ENCODE measurements around the gene TMPRSS11B. TPM values are rescaled to one million over a fixed set of nuclear protein-coding genes. Genes with fewer than 3 reads are reported as not detected.

TMPRSS11B gene
- 1 to 10 TPM in 2 of 4 donors, under 1 TPM in 1, not detected in 1; 0.40 to 3.2 (median 1.6) TPM for total RNA-seq

GRCh38 chr4:68245594-68245993 lies at the start of gene TMPRSS11B:
Gene TMPRSS11B, minus strand, starts transcription at chr4:68245694. Its CDS starts 136 bp downstream, at chr4:68245558.
- TF ChIP-seq, protein P1, sequence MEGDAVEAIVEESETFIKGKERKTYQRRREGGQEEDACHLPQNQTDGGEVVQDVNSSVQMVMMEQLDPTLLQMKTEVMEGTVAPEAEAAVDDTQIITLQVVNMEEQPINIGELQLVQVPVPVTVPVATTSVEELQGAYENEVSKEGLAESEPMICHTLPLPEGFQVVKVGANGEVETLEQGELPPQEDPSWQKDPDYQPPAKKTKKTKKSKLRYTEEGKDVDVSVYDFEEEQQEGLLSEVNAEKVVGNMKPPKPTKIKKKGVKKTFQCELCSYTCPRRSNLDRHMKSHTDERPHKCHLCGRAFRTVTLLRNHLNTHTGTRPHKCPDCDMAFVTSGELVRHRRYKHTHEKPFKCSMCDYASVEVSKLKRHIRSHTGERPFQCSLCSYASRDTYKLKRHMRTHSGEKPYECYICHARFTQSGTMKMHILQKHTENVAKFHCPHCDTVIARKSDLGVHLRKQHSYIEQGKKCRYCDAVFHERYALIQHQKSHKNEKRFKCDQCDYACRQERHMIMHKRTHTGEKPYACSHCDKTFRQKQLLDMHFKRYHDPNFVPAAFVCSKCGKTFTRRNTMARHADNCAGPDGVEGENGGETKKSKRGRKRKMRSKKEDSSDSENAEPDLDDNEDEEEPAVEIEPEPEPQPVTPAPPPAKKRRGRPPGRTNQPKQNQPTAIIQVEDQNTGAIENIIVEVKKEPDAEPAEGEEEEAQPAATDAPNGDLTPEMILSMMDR (IDR thresholded peaks at IDR 0.05), result no peak
- Histone ChIP-seq H3K27me3 (no peaks in the 10 kb centered on the region), H3K4me3 (no peak within 1 kb of the TSS), H3K36me3 (no peaks in the 10 kb centered on the region), H3K4me1 (no peaks in the 10 kb centered on the region), H3K9me3 (no peaks in the 10 kb centered on the region), H3K27ac (no peak within 1 kb of the TSS)
- WGBS, 2 donors (ENCODE audit: low coverage in 1 of 2), result 89 to 91% methylated on average over 6 of the region's 6 CpGs
- no peak for ATAC-seq

- 100% methylated on average over 1 of the region's 1 CpG for WGBS, 2 donors (ENCODE audit: low coverage in 1 of 2)
- no peak for ATAC-seq
- TF ChIP-seq EP300 (IDR thresholded peaks at IDR 0.05) (no peak), POLR2AphosphoS5 (IDR thresholded peaks at IDR 0.05) (no peak), POLR2A (IDR thresholded peaks at IDR 0.05) (no peak)
- TF ChIP-seq, protein P1 (IDR thresholded peaks at IDR 0.05), result no peak
These were observed 45.8 kb upstream of the TMPRSS11B start for GRCh38 chr4:68291256-68291655.

DNA sequence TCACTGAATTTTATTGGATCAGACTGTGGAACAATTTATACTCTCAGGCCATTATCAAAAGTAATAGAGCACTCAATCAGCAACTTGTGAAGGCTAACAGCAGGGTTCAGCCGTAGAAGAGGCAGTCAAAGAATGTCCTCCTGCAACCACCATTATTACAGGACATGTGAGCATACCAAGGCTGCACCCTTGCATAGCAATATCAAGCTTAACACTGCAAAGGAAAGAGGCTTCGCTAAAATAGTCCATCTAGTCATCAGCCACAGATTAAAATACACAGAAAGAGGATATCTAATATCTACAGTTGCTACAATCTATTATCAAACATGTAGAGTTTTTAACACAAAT lies 42.9 kb upstream of the TMPRSS11B start:
- Histone ChIP-seq H3K27me3 (no peaks in the 10 kb centered on the region), H3K36me3 (no peaks in the 10 kb centered on the region), H3K9me3 (no peaks in the 10 kb centered on the region), H3K27ac (no peak overlapping the region), H3K4me3 (no peak overlapping the region), H3K4me1 (no peaks in the 10 kb centered on the region)
- TF ChIP-seq EP300 (IDR thresholded peaks at IDR 0.05), result no peak
- no peak for TF ChIP-seq POLR2A (IDR thresholded peaks at IDR 0.05)
- TF ChIP-seq, protein P1 (IDR thresholded peaks at IDR 0.05), result no peak
- no peak for TF ChIP-seq POLR2AphosphoS5 (IDR thresholded peaks at IDR 0.05)
- no peak for ATAC-seq
- 65 to 67% methylated on average over 2 of the region's 2 CpGs for WGBS, 2 donors (ENCODE audit: low coverage in 1 of 2)

More at GRCh38 chr4:68291256-68291655, 45.8 kb upstream of the TMPRSS11B start:
- Histone ChIP-seq H3K9me3 (no peaks in the 10 kb centered on the region), H3K4me1 (no peaks in the 10 kb centered on the region), H3K27ac (no peak overlapping the region), H3K4me3 (no peak overlapping the region), H3K27me3 (no peaks in the 10 kb centered on the region), H3K36me3 (no peaks in the 10 kb centered on the region)

DNA sequence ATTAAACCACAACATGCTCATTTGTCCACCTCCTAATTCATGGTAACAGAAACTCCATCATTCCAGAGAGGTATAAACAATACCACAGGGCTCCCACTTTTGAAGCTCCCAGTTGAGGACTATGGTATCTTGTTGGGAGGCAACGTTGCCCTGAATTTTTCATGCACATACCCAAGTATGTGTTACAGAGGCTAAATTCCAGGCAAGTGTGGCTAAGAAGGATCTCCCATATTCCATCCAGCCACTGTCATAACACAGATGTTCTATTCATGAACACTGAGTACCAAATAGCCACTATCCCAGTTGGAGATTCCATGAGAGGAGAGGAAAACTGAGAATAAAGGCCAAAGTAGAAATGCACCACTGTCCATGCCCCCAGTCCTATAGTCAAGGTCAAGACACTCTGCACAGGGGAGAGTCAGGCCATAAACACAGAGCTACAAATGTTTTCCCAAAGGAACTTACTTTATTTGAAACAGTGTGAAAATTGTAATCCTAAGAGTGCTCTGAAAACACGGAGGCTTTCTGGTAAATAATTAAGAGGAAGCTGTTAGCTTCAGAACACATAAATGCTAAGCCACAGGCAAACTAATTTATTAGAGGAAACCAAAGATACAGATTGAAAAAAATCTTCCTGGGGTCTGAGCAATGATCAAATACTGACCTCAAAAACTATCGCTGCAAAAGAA lies 42.4 kb upstream of the TMPRSS11B start:
- H3K27me3 ChIP-seq, result no peaks in the 10 kb centered on the region
- H3K9me3 ChIP-seq, result no peaks in the 10 kb centered on the region
- 60 to 67% methylated on average over 2 to 3 of the region's 3 CpGs for WGBS, 2 donors (ENCODE audit: low coverage in 1 of 2)
- no peak for ATAC-seq
- H3K36me3 ChIP-seq, result no peaks in the 10 kb centered on the region
- H3K4me3 ChIP-seq, result no peak overlapping the region
- no peaks in the 10 kb centered on the region for H3K4me1 ChIP-seq
- TF ChIP-seq POLR2AphosphoS5 (IDR thresholded peaks at IDR 0.05), result no peak
- TF ChIP-seq, protein P1 (IDR thresholded peaks at IDR 0.05), result no peak
- TF ChIP-seq EP300 (IDR thresholded peaks at IDR 0.05), result no peak
- TF ChIP-seq POLR2A (IDR thresholded peaks at IDR 0.05), result no peak
- H3K27ac ChIP-seq, result no peak overlapping the region

DNA sequence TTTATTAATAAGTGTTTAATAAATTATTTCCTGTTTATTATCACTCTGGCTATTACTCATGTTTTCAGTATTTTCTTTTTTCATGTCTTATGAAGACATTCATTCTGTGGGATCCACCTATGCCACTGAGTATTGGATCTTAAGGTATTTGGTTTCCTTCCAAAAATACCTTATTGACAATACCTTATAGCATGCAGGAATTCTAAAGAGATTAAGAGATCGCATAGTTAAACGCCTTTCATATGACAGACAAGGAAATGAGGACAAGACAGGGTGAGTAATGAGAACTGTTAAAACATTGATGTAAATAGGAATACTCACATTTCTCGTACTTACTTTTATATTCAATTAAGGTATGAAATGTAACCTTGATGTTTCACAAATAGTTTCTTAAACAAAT lies 38.2 kb upstream of the TMPRSS11B start:
- no peak overlapping the region for H3K4me3 ChIP-seq
- no peaks in the 10 kb centered on the region for H3K9me3 ChIP-seq
- ATAC-seq, result no peak
- WGBS, 2 donors (ENCODE audit: low coverage in 1 of 2), result 80 to 83% methylated on average over 3 of the region's 3 CpGs
- TF ChIP-seq POLR2AphosphoS5 (IDR thresholded peaks at IDR 0.05), result no peak
- TF ChIP-seq EP300 (IDR thresholded peaks at IDR 0.05), result no peak
- TF ChIP-seq, protein P1 (IDR thresholded peaks at IDR 0.05), result no peak
- no peak for TF ChIP-seq POLR2A (IDR thresholded peaks at IDR 0.05)
- H3K4me1 ChIP-seq, result no peaks in the 10 kb centered on the region
- H3K27me3 ChIP-seq, result no peaks in the 10 kb centered on the region
- H3K36me3 ChIP-seq, result no peaks in the 10 kb centered on the region
- no peak overlapping the region for H3K27ac ChIP-seq

Measured in gastroesophageal sphincter (tissue), 4 donors.